ENCODE measurements around the gene PSMD6.

GRCh38 chr3:64019879-64020278 is 3.4 kb downstream of the PSMD6 start:
- TF ChIP-seq CTCF (IDR thresholded peaks at IDR 0.05; ENCODE audit: poor library complexity) (no peak), EZH2 (IDR thresholded peaks at IDR 0.05; ENCODE audit: borderline replicate concordance) (no peak)
